ENCODE data around the gene GMPPA. TPM values are rescaled to one million over a fixed set of nuclear protein-coding genes. Genes with fewer than 3 reads are reported as not detected.

Gene GMPPA
- polyA plus RNA-seq, 1 donor (not counting 4 experiments of a cell fraction or from before 2014, with no cell fraction given), result 50.6 TPM

DNA sequence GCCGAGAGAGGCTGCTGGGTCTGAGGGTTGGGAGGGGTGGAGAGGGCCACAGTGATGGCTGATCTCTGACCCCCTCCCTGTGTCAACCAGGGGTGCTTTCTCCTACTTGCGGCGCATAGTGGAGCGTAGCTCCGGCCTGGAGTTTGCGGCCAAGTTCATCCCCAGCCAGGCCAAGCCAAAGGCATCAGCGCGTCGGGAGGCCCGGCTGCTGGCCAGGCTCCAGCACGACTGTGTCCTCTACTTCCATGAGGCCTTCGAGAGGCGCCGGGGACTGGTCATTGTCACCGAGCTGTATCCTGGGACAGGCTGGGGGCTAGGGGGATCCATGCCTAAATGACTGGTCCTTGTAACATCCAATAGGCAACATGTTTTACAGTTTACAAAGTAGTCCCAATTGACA is 20.9 kb upstream of the GMPPA start:
- Histone ChIP-seq H3K9ac (ENCODE audit: control insufficient read depth, extremely low read depth, insufficient read depth, low read length) (no peak overlapping the region), H3K4me1 (ENCODE audit: control insufficient read depth, extremely low read depth, insufficient read depth, low read length) (no peaks in the 10 kb centered on the region), H3K36me3 (ENCODE audit: control insufficient read depth in 2 of 2, extremely low read depth in 1 of 2, insufficient read depth in 2 of 2, low read length in 2 of 2) (peaks cover 0 to 22% of the 10 kb centered on the region in 2 experiments), H3K9me3 (ENCODE audit: control insufficient read depth, low read depth, low read length) (no peaks in the 10 kb centered on the region), H3K27ac (ENCODE audit: control insufficient read depth, insufficient read depth, low read length) (no peak overlapping the region), H4K20me1 (ENCODE audit: control insufficient read depth, extremely low read depth, insufficient read depth, low read length) (no peaks in the 10 kb centered on the region), H3K4me2 (ENCODE audit: control insufficient read depth, extremely low read depth, insufficient read depth, low read depth, low read length) (no peak overlapping the region), H2AFZ (ENCODE audit: control insufficient read depth, low read length) (no peak overlapping the region), H3K4me3 (ENCODE audit: control insufficient read depth in 2 of 3, extremely low read depth in 1 of 3, insufficient read depth in 2 of 3, low read depth in 1 of 3, low read length in 3 of 3) (no peak overlapping the region), H3K79me2 (ENCODE audit: control insufficient read depth, insufficient read depth, low read length) (no peaks in the 10 kb centered on the region), H3K27me3 (ENCODE audit: control insufficient read depth, extremely low read depth, insufficient read depth, low read length) (peaks cover 5% of the 10 kb centered on the region), H3K9me1 (ENCODE audit: control insufficient read depth, extremely low read depth, insufficient read depth, low read length) (no peaks in the 10 kb centered on the region)
- no peak for TF ChIP-seq EZH2 (IDR thresholded peaks at IDR 0.05; ENCODE audit: low read length)
- TF ChIP-seq, protein P1, sequence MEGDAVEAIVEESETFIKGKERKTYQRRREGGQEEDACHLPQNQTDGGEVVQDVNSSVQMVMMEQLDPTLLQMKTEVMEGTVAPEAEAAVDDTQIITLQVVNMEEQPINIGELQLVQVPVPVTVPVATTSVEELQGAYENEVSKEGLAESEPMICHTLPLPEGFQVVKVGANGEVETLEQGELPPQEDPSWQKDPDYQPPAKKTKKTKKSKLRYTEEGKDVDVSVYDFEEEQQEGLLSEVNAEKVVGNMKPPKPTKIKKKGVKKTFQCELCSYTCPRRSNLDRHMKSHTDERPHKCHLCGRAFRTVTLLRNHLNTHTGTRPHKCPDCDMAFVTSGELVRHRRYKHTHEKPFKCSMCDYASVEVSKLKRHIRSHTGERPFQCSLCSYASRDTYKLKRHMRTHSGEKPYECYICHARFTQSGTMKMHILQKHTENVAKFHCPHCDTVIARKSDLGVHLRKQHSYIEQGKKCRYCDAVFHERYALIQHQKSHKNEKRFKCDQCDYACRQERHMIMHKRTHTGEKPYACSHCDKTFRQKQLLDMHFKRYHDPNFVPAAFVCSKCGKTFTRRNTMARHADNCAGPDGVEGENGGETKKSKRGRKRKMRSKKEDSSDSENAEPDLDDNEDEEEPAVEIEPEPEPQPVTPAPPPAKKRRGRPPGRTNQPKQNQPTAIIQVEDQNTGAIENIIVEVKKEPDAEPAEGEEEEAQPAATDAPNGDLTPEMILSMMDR (optimal IDR thresholded peaks at IDR 0.05 in 1 of 3, IDR thresholded peaks at IDR 0.05 in 1 of 3, conservative IDR thresholded peaks at IDR 0.05 in 1 of 3; ENCODE audit: extremely low read depth in 1 of 3, insufficient read depth in 2 of 3, low read length in 3 of 3), result no peak
- DNase-seq (ENCODE audit: low read depth, low spot score) (no peak), FAIRE-seq (no peak)
- dilution Hi-C loops (cut with MboI; ENCODE audit: extremely low pct_ligation_motif_present, low sequenced_read_pairs), result no loop called here

DNA sequence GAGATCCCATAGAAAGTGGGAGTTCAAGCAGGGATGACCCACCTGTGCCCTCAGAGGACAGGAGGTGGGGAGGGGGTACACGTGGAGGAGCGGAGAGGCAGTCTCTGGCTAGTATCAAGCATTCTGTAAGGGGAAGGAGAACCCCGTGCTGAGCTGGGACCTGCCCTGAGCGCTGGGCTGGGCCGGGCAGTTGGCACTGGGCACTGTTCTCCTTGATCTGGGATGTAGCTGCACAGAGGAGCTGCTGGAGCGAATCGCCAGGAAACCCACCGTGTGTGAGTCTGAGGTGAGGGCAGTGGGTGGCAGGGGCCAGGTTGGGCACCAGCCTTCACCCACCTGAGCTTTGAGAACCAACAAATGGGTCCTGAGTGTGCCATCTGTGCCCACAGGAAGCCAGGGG is 19.8 kb upstream of the GMPPA start:
- Histone ChIP-seq H3K27me3 (ENCODE audit: control insufficient read depth, extremely low read depth, insufficient read depth, low read length) (peaks cover 15% of the 10 kb centered on the region), H3K36me3 (ENCODE audit: control insufficient read depth in 2 of 2, extremely low read depth in 1 of 2, insufficient read depth in 2 of 2, low read length in 2 of 2) (peaks cover 0 to 22% of the 10 kb centered on the region in 2 experiments), H3K4me1 (ENCODE audit: control insufficient read depth, extremely low read depth, insufficient read depth, low read length) (no peaks in the 10 kb centered on the region), H4K20me1 (ENCODE audit: control insufficient read depth, extremely low read depth, insufficient read depth, low read length) (no peaks in the 10 kb centered on the region), H3K27ac (ENCODE audit: control insufficient read depth, insufficient read depth, low read length) (no peak overlapping the region), H3K9ac (ENCODE audit: control insufficient read depth, extremely low read depth, insufficient read depth, low read length) (no peak overlapping the region), H3K4me3 (ENCODE audit: control insufficient read depth in 2 of 3, extremely low read depth in 1 of 3, insufficient read depth in 2 of 3, low read depth in 1 of 3, low read length in 3 of 3) (no peak overlapping the region), H2AFZ (ENCODE audit: control insufficient read depth, low read length) (no peak overlapping the region), H3K4me2 (ENCODE audit: control insufficient read depth, extremely low read depth, insufficient read depth, low read depth, low read length) (no peak overlapping the region), H3K79me2 (ENCODE audit: control insufficient read depth, insufficient read depth, low read length) (no peaks in the 10 kb centered on the region), H3K9me1 (ENCODE audit: control insufficient read depth, extremely low read depth, insufficient read depth, low read length) (no peaks in the 10 kb centered on the region), H3K9me3 (ENCODE audit: control insufficient read depth, low read depth, low read length) (no peaks in the 10 kb centered on the region)
- dilution Hi-C loops (cut with MboI; ENCODE audit: extremely low pct_ligation_motif_present, low sequenced_read_pairs), result no loop called here
- DNase-seq (ENCODE audit: low read depth, low spot score) (no peak), FAIRE-seq (no peak)
- TF ChIP-seq, protein P1 (optimal IDR thresholded peaks at IDR 0.05 in 1 of 3, IDR thresholded peaks at IDR 0.05 in 1 of 3, conservative IDR thresholded peaks at IDR 0.05 in 1 of 3; ENCODE audit: extremely low read depth in 1 of 3, insufficient read depth in 2 of 3, low read length in 3 of 3), result no peak
- TF ChIP-seq EZH2 (IDR thresholded peaks at IDR 0.05; ENCODE audit: low read length), result no peak
